ENCODE data around the gene OR2M3.

DNA sequence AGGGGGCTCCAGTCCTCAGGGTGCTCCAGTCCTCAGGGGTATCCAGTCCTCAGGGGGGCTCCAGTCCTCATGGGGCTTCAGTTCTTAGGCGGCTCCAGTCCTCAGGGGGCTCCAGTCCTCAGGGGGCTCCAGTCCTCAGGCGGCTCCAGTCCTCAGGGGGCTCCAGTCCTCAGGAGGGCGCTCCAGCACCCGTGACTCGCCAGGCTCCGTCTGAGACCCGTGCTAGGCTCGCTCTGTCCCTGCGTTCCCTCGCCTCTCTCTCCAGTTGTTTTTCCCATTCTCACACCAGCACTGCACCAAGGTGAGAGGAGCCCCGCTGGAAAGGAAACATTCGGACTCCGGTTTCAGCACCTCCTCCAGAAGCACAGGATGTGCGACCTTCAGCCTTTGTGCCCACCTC is 31.9 kb upstream of the OR2M3 start:
- TF ChIP-seq YY1 (IDR thresholded peaks at IDR 0.05; ENCODE audit: insufficient read depth, insufficient read length) (no peak), SUZ12 (IDR thresholded peaks at IDR 0.05; ENCODE audit: extremely low read depth, insufficient read depth, insufficient read length) (no peak)
